ENCODE results near the gene RAB5IF.

Gene RAB5IF

GRCh38 chr20:36647196-36648121 is 41.9 kb downstream of the RAB5IF start:
- H3K27ac ChIP-seq (ENCODE audit: low read length): no peak overlapping the region
- no peak overlapping the region for H3K4me3 ChIP-seq (ENCODE audit: low read length in 2 of 2)
- no peaks in the 10 kb centered on the region for H3K4me1 ChIP-seq (ENCODE audit: control insufficient read depth, insufficient read depth, low read length)
- no peaks in the 10 kb centered on the region for H3K27me3 ChIP-seq (ENCODE audit: control insufficient read depth in 1 of 2, insufficient read depth in 2 of 2, low read length in 2 of 2)
- peaks cover 3 to 8% of the 10 kb centered on the region in 2 donors for H3K36me3 ChIP-seq (ENCODE audit: control insufficient read depth in 2 of 2, insufficient read depth in 2 of 2, low read length in 2 of 2)
- H3K9me3 ChIP-seq (ENCODE audit: control insufficient read depth in 2 of 2, low read length in 2 of 2): no peaks in the 10 kb centered on the region
- H3K9ac ChIP-seq (ENCODE audit: low read length in 2 of 2): no peak overlapping the region

- no peak overlapping the region for H3K9ac ChIP-seq (ENCODE audit: low read length in 2 of 2)
- peaks cover 24 to 27% of the 10 kb centered on the region in 2 donors for H3K36me3 ChIP-seq (ENCODE audit: control insufficient read depth in 2 of 2, insufficient read depth in 2 of 2, low read length in 2 of 2)
- H3K27me3 ChIP-seq (ENCODE audit: control insufficient read depth in 1 of 2, insufficient read depth in 2 of 2, low read length in 2 of 2): no peaks in the 10 kb centered on the region
- H3K9me3 ChIP-seq (ENCODE audit: control insufficient read depth in 2 of 2, low read length in 2 of 2): no peaks in the 10 kb centered on the region
- H3K27ac ChIP-seq (ENCODE audit: low read length): no peak overlapping the region
- H3K4me1 ChIP-seq (ENCODE audit: control insufficient read depth, insufficient read depth, low read length): no peaks in the 10 kb centered on the region
- H3K4me3 ChIP-seq (ENCODE audit: low read length in 2 of 2): no peak overlapping the region
These were observed 47.9 kb downstream of the RAB5IF start for GRCh38 chr20:36653456-36653855.

GRCh38 chr20:36654506-36654905 is 48.9 kb downstream of the RAB5IF start:
- Histone ChIP-seq H3K27ac (ENCODE audit: low read length) (no peak overlapping the region), H3K9ac (ENCODE audit: low read length in 2 of 2) (no peak overlapping the region), H3K4me1 (ENCODE audit: control insufficient read depth, insufficient read depth, low read length) (no peaks in the 10 kb centered on the region), H3K4me3 (ENCODE audit: low read length in 2 of 2) (no peak overlapping the region), H3K27me3 (ENCODE audit: control insufficient read depth in 1 of 2, insufficient read depth in 2 of 2, low read length in 2 of 2) (no peaks in the 10 kb centered on the region), H3K36me3 (ENCODE audit: control insufficient read depth in 2 of 2, insufficient read depth in 2 of 2, low read length in 2 of 2) (peaks cover 24 to 27% of the 10 kb centered on the region in 2 donors), H3K9me3 (ENCODE audit: control insufficient read depth in 2 of 2, low read length in 2 of 2) (no peaks in the 10 kb centered on the region)

- no peaks in the 10 kb centered on the region for H3K27me3 ChIP-seq (ENCODE audit: control insufficient read depth in 1 of 2, insufficient read depth in 2 of 2, low read length in 2 of 2)
- H3K9me3 ChIP-seq (ENCODE audit: control insufficient read depth in 2 of 2, low read length in 2 of 2): no peaks in the 10 kb centered on the region
- H3K9ac ChIP-seq (ENCODE audit: low read length in 2 of 2): no peak overlapping the region
- H3K4me3 ChIP-seq (ENCODE audit: low read length in 2 of 2): no peak overlapping the region
- no peak overlapping the region for H3K27ac ChIP-seq (ENCODE audit: low read length)
- H3K4me1 ChIP-seq (ENCODE audit: control insufficient read depth, insufficient read depth, low read length): no peaks in the 10 kb centered on the region
- H3K36me3 ChIP-seq (ENCODE audit: control insufficient read depth in 2 of 2, insufficient read depth in 2 of 2, low read length in 2 of 2): peaks cover 24 to 27% of the 10 kb centered on the region in 2 donors
These were observed 49.4 kb downstream of the RAB5IF start for GRCh38 chr20:36655004-36655403.

GRCh38 chr20:36656733-36657132 is 51.2 kb downstream of the RAB5IF start:
- Histone ChIP-seq H3K36me3 (ENCODE audit: control insufficient read depth in 2 of 2, insufficient read depth in 2 of 2, low read length in 2 of 2) (peaks cover 21 to 24% of the 10 kb centered on the region in 2 donors), H3K4me1 (ENCODE audit: control insufficient read depth, insufficient read depth, low read length) (no peaks in the 10 kb centered on the region), H3K9me3 (ENCODE audit: control insufficient read depth in 2 of 2, low read length in 2 of 2) (no peaks in the 10 kb centered on the region), H3K9ac (ENCODE audit: low read length in 2 of 2) (no peak overlapping the region), H3K4me3 (ENCODE audit: low read length in 2 of 2) (no peak overlapping the region), H3K27me3 (ENCODE audit: control insufficient read depth in 1 of 2, insufficient read depth in 2 of 2, low read length in 2 of 2) (no peaks in the 10 kb centered on the region), H3K27ac (ENCODE audit: low read length) (no peak overlapping the region)

- Histone ChIP-seq H3K36me3 (ENCODE audit: control insufficient read depth in 2 of 2, insufficient read depth in 2 of 2, low read length in 2 of 2) (peaks cover 13 to 14% of the 10 kb centered on the region in 2 donors), H3K27me3 (ENCODE audit: control insufficient read depth in 1 of 2, insufficient read depth in 2 of 2, low read length in 2 of 2) (no peaks in the 10 kb centered on the region), H3K27ac (ENCODE audit: low read length) (no peak overlapping the region), H3K4me1 (ENCODE audit: control insufficient read depth, insufficient read depth, low read length) (no peaks in the 10 kb centered on the region), H3K4me3 (ENCODE audit: low read length in 2 of 2) (no peak overlapping the region), H3K9me3 (ENCODE audit: control insufficient read depth in 2 of 2, low read length in 2 of 2) (no peaks in the 10 kb centered on the region), H3K9ac (ENCODE audit: low read length in 2 of 2) (no peak overlapping the region)
These were observed 52.7 kb downstream of the RAB5IF start for GRCh38 chr20:36658300-36658699.
